Progenitor cell of endocrine pancreas (in vitro differentiated cells): Measurements from ENCODE around the gene TRABD2B. TPM values are rescaled to one million over a fixed set of nuclear protein-coding genes. Genes with fewer than 3 reads are reported as not detected.

ENCODE experiments used
- DNase-seq: peaks from one replicate; pipeline ENCODE4 v3.0.0; 2021; ENCODE audit warnings: low spot score; ENCODE audit not compliant: unreplicated experiment
- H3K27ac Mint-ChIP-seq: 2 replicates; pipeline ENCODE4 v1.8.0; 2021; ENCODE audit warnings: mild to moderate bottlenecking, moderate library complexity, mixed read lengths
- H3K27me3 Mint-ChIP-seq: 2 replicates; pipeline ENCODE4 v1.8.0; 2021; ENCODE audit warnings: mixed read lengths
- H3K36me3 Mint-ChIP-seq: 2 replicates; pipeline ENCODE4 v1.8.0; 2022; ENCODE audit warnings: mixed read lengths; ENCODE audit not compliant: insufficient read depth
- H3K4me1 Mint-ChIP-seq: 2 replicates; pipeline ENCODE4 v1.8.0; 2021; ENCODE audit warnings: low read depth, mixed read lengths
- H3K4me3 Mint-ChIP-seq: 2 replicates; pipeline ENCODE4 v1.8.0; 2021; ENCODE audit warnings: low read depth, mild to moderate bottlenecking, moderate library complexity, mixed read lengths
- H3K9me3 Mint-ChIP-seq: 2 replicates; pipeline ENCODE4 v1.8.0; 2021; ENCODE audit warnings: low read depth, mixed read lengths
- CTCF ChIP-seq: fragments of 200-600 bp; sonication (generic); IDR thresholded peaks from one replicate; pipeline ENCODE4 v1.5.0; 2021; ENCODE audit warnings: antibody characterized with exemption, mild to moderate bottlenecking; ENCODE audit not compliant: unreplicated experiment
- total RNA-seq: library from RNA; stranded (reverse); gene quantifications from 2 replicates; pipeline ENCODE4 v1.2.1, GENCODE V29; 2021

TRABD2B gene
- total RNA-seq, 1 donor from 2014 or later, result 14.5 TPM

GRCh38 chr1:47907177-47907528 is 90.0 kb downstream of the TRABD2B start:
- TF ChIP-seq CTCF, result no peak
- no peak overlapping the region for H3K4me3 Mint-ChIP-seq
- H3K27ac Mint-ChIP-seq, result no peak overlapping the region
- H3K9me3 Mint-ChIP-seq, result no peaks in the 10 kb centered on the region
- no peaks in the 10 kb centered on the region for H3K27me3 Mint-ChIP-seq
- no peak for DNase-seq
- H3K4me1 Mint-ChIP-seq, result peaks cover 16% of the 10 kb centered on the region
- H3K36me3 Mint-ChIP-seq, result no peaks in the 10 kb centered on the region

- Mint-ChIP-seq H3K36me3 (no peaks in the 10 kb centered on the region), H3K4me1 (peaks cover 11% of the 10 kb centered on the region), H3K27ac (no peak overlapping the region), H3K4me3 (no peak overlapping the region), H3K9me3 (no peaks in the 10 kb centered on the region), H3K27me3 (no peaks in the 10 kb centered on the region)
- no peak for TF ChIP-seq CTCF
- no peak for DNase-seq
These were observed 90.5 kb downstream of the TRABD2B start for GRCh38 chr1:47906527-47907176.

GRCh38 chr1:47906009-47906432 is 91.2 kb downstream of the TRABD2B start:
- H3K27ac Mint-ChIP-seq, result no peak overlapping the region
- H3K9me3 Mint-ChIP-seq, result no peaks in the 10 kb centered on the region
- H3K27me3 Mint-ChIP-seq, result no peaks in the 10 kb centered on the region
- no peaks in the 10 kb centered on the region for H3K36me3 Mint-ChIP-seq
- DNase-seq, result no peak
- no peak for TF ChIP-seq CTCF
- H3K4me3 Mint-ChIP-seq, result no peak overlapping the region
- H3K4me1 Mint-ChIP-seq, result peaks cover 6% of the 10 kb centered on the region

DNA sequence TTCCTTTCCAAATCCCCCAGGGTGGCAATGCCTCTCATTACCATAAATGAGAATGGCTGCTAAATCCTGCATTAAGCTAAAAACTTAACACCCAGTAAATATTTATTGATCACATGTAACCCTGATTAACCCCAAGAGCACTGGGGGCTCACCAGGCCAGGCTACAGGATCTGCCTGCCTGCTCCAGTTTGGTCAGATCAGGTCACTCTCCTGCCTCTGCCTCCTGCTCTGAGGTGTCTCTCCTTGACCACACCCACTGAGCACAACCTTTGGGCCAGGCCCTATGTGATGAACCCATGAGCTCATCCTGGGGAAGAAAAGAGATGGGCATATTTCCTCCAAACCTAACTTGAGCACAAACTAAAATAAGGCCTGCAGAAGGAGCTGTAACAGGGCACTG is 93.5 kb downstream of the TRABD2B start:
- Mint-ChIP-seq H3K4me1 (peaks cover 7% of the 10 kb centered on the region), H3K27me3 (no peaks in the 10 kb centered on the region), H3K4me3 (no peak overlapping the region), H3K27ac (no peak overlapping the region), H3K36me3 (no peaks in the 10 kb centered on the region), H3K9me3 (no peaks in the 10 kb centered on the region)
- no peak for DNase-seq
- TF ChIP-seq CTCF, result no peak

DNA sequence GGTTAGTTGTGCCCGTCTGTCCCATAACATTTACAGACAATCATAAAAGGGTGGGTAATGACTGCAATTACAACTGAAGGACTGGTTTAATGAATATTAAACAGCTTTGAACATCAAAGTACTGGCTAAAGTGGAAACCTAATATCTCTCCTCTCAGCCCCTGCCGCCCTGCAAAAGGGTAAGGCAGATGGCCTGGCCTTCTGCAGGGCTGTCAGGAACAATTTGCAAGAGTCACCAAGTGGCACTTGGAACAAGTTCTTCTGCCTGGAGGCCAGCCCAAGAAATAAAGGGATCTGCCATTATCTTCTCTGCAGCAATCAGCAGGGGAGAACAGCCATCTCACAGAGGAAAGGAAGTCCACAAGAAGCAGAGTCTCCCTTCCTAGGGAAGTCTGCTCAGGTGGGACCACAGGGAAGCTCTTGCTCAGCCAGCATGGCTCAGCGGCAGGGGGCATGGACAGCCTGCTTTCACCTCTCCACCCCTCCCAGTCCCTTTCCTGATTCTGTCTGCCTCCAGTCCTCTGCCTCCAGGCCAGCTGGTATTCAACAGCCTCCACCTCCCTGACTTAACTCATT is 96.1 kb downstream of the TRABD2B start:
- H3K27me3 Mint-ChIP-seq, result no peaks in the 10 kb centered on the region
- H3K36me3 Mint-ChIP-seq, result no peaks in the 10 kb centered on the region
- H3K4me1 Mint-ChIP-seq, result peaks cover 18% of the 10 kb centered on the region

More for the DNA sequence above, 96.1 kb downstream of the TRABD2B start:
- Mint-ChIP-seq H3K27ac (no peak overlapping the region), H3K4me3 (no peak overlapping the region), H3K9me3 (no peaks in the 10 kb centered on the region)
- TF ChIP-seq CTCF, result no peak
- DNase-seq, result no peak
